ENCODE measurements around the gene NXT1. TPM values are rescaled to one million over a fixed set of nuclear protein-coding genes. Genes with fewer than 3 reads are reported as not detected.

NXT1 gene
- total and polyA plus RNA-seq, 2 experiments from 2014 or later: 30.2 to 34.4 TPM

- Histone ChIP-seq H3K27ac (ENCODE audit: low read depth) (no peak overlapping the region), H4K20me1 (replicated peaks; ENCODE audit: insufficient read depth) (peaks cover 15% of the 10 kb centered on the region), H3K9me2 (ENCODE audit: insufficient read depth) (no peaks in the 10 kb centered on the region), H3K4me3 (no peak overlapping the region), H3K4me1 (ENCODE audit: insufficient read depth) (peaks cover 19% of the 10 kb centered on the region), H3K27me3 (ENCODE audit: insufficient read depth) (no peaks in the 10 kb centered on the region), H3K79me2 (replicated peaks; ENCODE audit: insufficient read depth) (peaks cover 15% of the 10 kb centered on the region), H3K4me2 (no peak overlapping the region), H3F3A (replicated peaks; ENCODE audit: low read depth) (no peaks in the 10 kb centered on the region), H3K36me3 (ENCODE audit: insufficient read depth) (peaks cover 8% of the 10 kb centered on the region; the same call in 1 of the 2 replicates), H2AFZ (no peak overlapping the region)
- DNase-seq (ENCODE audit: low spot score) (no peak), ATAC-seq (no peak)
- peaks cover 44% of the 10 kb centered on the region for H3K36me3 Mint-ChIP-seq (ENCODE audit: low read depth)
- peaks cover 2% of the 10 kb centered on the region for H3K27me3 Mint-ChIP-seq (ENCODE audit: insufficient read depth, low read depth, poor library complexity)
- H3K9me3 Mint-ChIP-seq: no peaks in the 10 kb centered on the region
- TF ChIP-seq POLR2AphosphoS5 (IDR thresholded peaks at IDR 0.05; ENCODE audit: low read depth) (no peak), REST (IDR thresholded peaks at IDR 0.05; ENCODE audit: unreplicated experiment) (no peak), EZH2 (IDR thresholded peaks at IDR 0.05; ENCODE audit: low read depth, unreplicated experiment) (no peak), STAT1 (IDR thresholded peaks at IDR 0.05; ENCODE audit: unreplicated experiment) (no peak), NANOG (IDR thresholded peaks at IDR 0.05; ENCODE audit: borderline replicate concordance) (no peak), CREB1 (CRISPR knock-in tag; IDR thresholded peaks at IDR 0.05; ENCODE audit: low read depth) (no peak), ZNF114 (CRISPR knock-in tag; IDR thresholded peaks at IDR 0.05) (no peak), JUNB (IDR thresholded peaks at IDR 0.05; ENCODE audit: unreplicated experiment) (no peak), ZNF462 (CRISPR knock-in tag; IDR thresholded peaks at IDR 0.05) (no peak), CTCF (conservative IDR thresholded peaks at IDR 0.05; ENCODE audit: low read depth in 2 of 2) (no peak), EZH2phosphoT487 (IDR thresholded peaks at IDR 0.05; ENCODE audit: unreplicated experiment) (no peak), ETS1 (IDR thresholded peaks at IDR 0.05) (no peak), ZNF331 (CRISPR knock-in tag; IDR thresholded peaks at IDR 0.05; ENCODE audit: low read depth) (no peak)
- peaks cover 39% of the 10 kb centered on the region for H3K4me1 Mint-ChIP-seq
- no peak overlapping the region; the same call in 2 of the 3 replicates for H3K4me3 Mint-ChIP-seq
- H3K27ac Mint-ChIP-seq: peak overlapping the region; percentile 41
These were observed 43.6 kb downstream of the NXT1 start for GRCh38 chr20:23393996-23394775.

Data from GM23338 (cell line).